H9 (cell line): Measurements from ENCODE around the gene CCSER2. TPM values are rescaled to one million over a fixed set of nuclear protein-coding genes. Genes with fewer than 3 reads are reported as not detected.

Source experiments
- DNase-seq: peaks from one replicate; pipeline ENCODE4 v3.0.0-alpha.2; 2017
- H2AFZ ChIP-seq: one replicate; pipeline ENCODE4 v1.6.1; 2013; ENCODE audit warnings: mild to moderate bottlenecking, low read length, control low read depth, moderate library complexity
- H2AK5ac ChIP-seq: 2 replicates; pipeline ENCODE4 v1.6.1; 2013; ENCODE audit warnings: low read length, control low read depth, mixed read lengths; ENCODE audit not compliant: insufficient read length
- H2BK120ac ChIP-seq: one replicate; pipeline ENCODE4 v1.6.1; 2013; ENCODE audit warnings: low read depth, mild to moderate bottlenecking, low read length, control low read depth, inconsistent platforms; ENCODE audit not compliant: poor library complexity, severe bottlenecking
- H2BK12ac ChIP-seq: 2 replicates; pipeline ENCODE4 v1.6.1; 2013; ENCODE audit warnings: low read length, control low read depth, mixed read lengths, low read depth; ENCODE audit not compliant: insufficient read length
- H2BK15ac ChIP-seq: 2 replicates; pipeline ENCODE4 v1.6.1; 2013; ENCODE audit warnings: low read depth, low read length, control low read depth
- H2BK20ac ChIP-seq: one replicate; pipeline ENCODE4 v1.6.1; 2013; ENCODE audit warnings: low read depth, mild to moderate bottlenecking, low read length, control low read depth, inconsistent platforms; ENCODE audit not compliant: poor library complexity, severe bottlenecking
- H2BK5ac ChIP-seq: 2 replicates; pipeline ENCODE4 v1.6.1; 2013; ENCODE audit warnings: low read length, control low read depth, mixed read lengths; ENCODE audit not compliant: insufficient read length
- H3K14ac ChIP-seq: 2 replicates; pipeline ENCODE4 v1.6.1; 2013; ENCODE audit warnings: low read length, control low read depth; ENCODE audit not compliant: insufficient read depth
- H3K18ac ChIP-seq: 2 replicates; pipeline ENCODE4 v1.6.1; 2013; ENCODE audit warnings: low read depth, mild to moderate bottlenecking, mixed read lengths, low read length, control low read depth; ENCODE audit not compliant: insufficient read length
- H3K23ac ChIP-seq: 2 replicates; pipeline ENCODE4 v1.6.1; 2013; ENCODE audit warnings: low read length, control low read depth, mixed read lengths, low read depth; ENCODE audit not compliant: insufficient read length
- H3K23me2 ChIP-seq: 2 replicates; pipeline ENCODE4 v1.6.1; 2013; ENCODE audit warnings: low read depth, mild to moderate bottlenecking, mixed read lengths, low read length, control low read depth; ENCODE audit not compliant: insufficient read length, poor library complexity, severe bottlenecking
- H3K27ac ChIP-seq: 2 replicates; pipeline ENCODE4 v1.5.1; 2013; ENCODE audit warnings: low read length, control low read depth, mixed read lengths, low read depth; ENCODE audit not compliant: insufficient read length
- H3K27me3 ChIP-seq: 2 replicates; pipeline ENCODE4 v1.6.1; 2013; ENCODE audit warnings: low read length, control low read depth, inconsistent platforms; ENCODE audit not compliant: insufficient read depth
- H3K4ac ChIP-seq: 2 replicates; pipeline ENCODE4 v1.6.1; 2013; ENCODE audit warnings: low read depth, mild to moderate bottlenecking, control low read depth, inconsistent platforms, low read length, moderate library complexity
- H3K4me1 ChIP-seq: 2 replicates; pipeline ENCODE4 v1.6.1; 2013; ENCODE audit warnings: low read length, control low read depth, inconsistent platforms; ENCODE audit not compliant: insufficient read depth
- H3K4me2 ChIP-seq: 2 replicates; pipeline ENCODE4 v1.6.1; 2013; ENCODE audit warnings: low read length, control low read depth, mixed read lengths; ENCODE audit not compliant: insufficient read length, insufficient read depth
- H3K56ac ChIP-seq: 2 replicates; pipeline ENCODE4 v1.6.1; 2013; ENCODE audit warnings: low read depth, mild to moderate bottlenecking, mixed read lengths, low read length, control low read depth; ENCODE audit not compliant: insufficient read length
- H3K79me1 ChIP-seq: 2 replicates; pipeline ENCODE4 v1.6.1; 2013; ENCODE audit warnings: low read depth, mild to moderate bottlenecking, moderate library complexity, low read length, control low read depth, inconsistent platforms; ENCODE audit not compliant: insufficient read depth, poor library complexity, severe bottlenecking
- H3K79me2 ChIP-seq: 2 replicates; pipeline ENCODE4 v1.6.1; 2013; ENCODE audit warnings: low read length, control low read depth, inconsistent platforms; ENCODE audit not compliant: insufficient read depth
- H3K9ac ChIP-seq: 2 replicates; pipeline ENCODE4 v1.6.1; 2013; ENCODE audit warnings: low read length, control low read depth, mixed read lengths; ENCODE audit not compliant: insufficient read length; ENCODE audit errors: extremely low read depth
- H3K9me3 ChIP-seq: one replicate; pipeline ENCODE4 v1.6.1; 2013; ENCODE audit warnings: low read depth, low read length, inconsistent platforms; ENCODE audit not compliant: control insufficient read depth
- H3T11ph ChIP-seq: one replicate; pipeline ENCODE4 v1.6.1; 2013; ENCODE audit warnings: mild to moderate bottlenecking, low read length, control low read depth, inconsistent platforms
- H4K20me1 ChIP-seq: one replicate; pipeline ENCODE4 v1.6.1; 2013; ENCODE audit not compliant: control insufficient read depth, insufficient read length, insufficient read depth
- H4K5ac ChIP-seq: 2 replicates; pipeline ENCODE4 v1.6.1; 2013; ENCODE audit warnings: low read depth, mild to moderate bottlenecking, mixed read lengths, low read length, control low read depth; ENCODE audit not compliant: insufficient read length
- H4K8ac ChIP-seq: replicated peaks from 2 replicates; pipeline ENCODE4 v1.6.1; 2013; ENCODE audit warnings: low read length, control low read depth, mixed read lengths, low read depth; ENCODE audit not compliant: insufficient read length
- H4K91ac ChIP-seq: 2 replicates; pipeline ENCODE4 v1.6.1; 2013; ENCODE audit warnings: low read depth, mild to moderate bottlenecking, moderate library complexity, mixed read lengths, low read length, control low read depth; ENCODE audit not compliant: insufficient read length
- H3K27ac Mint-ChIP-seq, 3 experiments: 2 replicates in 2 of 3; 3 replicates in 1 of 3; pipeline ENCODE4 v1.8.0; 2020 to 2021; ENCODE audit warnings: mixed read lengths in 3 of 3, mild to moderate bottlenecking in 1 of 3, moderate library complexity in 1 of 3
- H3K27me3 Mint-ChIP-seq: 2 replicates; pipeline ENCODE4 v1.8.0; 2021; ENCODE audit warnings: low read depth, mild to moderate bottlenecking, moderate library complexity, mixed read lengths
- H3K36me3 Mint-ChIP-seq, 3 experiments: 2 replicates in 2 of 3; 3 replicates in 1 of 3; pipeline ENCODE4 v1.8.0; 2020 to 2021; ENCODE audit warnings: low read depth in 3 of 3, mixed read lengths in 3 of 3; ENCODE audit not compliant: insufficient read depth in 1 of 3
- H3K4me1 Mint-ChIP-seq, 2 experiments: 2 replicates each; pipeline ENCODE4 v1.8.0; 2020; ENCODE audit warnings: mixed read lengths in 2 of 2
- H3K4me3 Mint-ChIP-seq, 2 experiments: 2 replicates in 1 of 2; 3 replicates in 1 of 2; pipeline ENCODE4 v1.8.0; 2020 to 2021; ENCODE audit warnings: mild to moderate bottlenecking in 2 of 2, mixed read lengths in 2 of 2, moderate library complexity in 1 of 2
- H3K9me3 Mint-ChIP-seq, 2 experiments: 2 replicates in 1 of 2; 3 replicates in 1 of 2; pipeline ENCODE4 v1.8.0; 2020; ENCODE audit warnings: mild to moderate bottlenecking in 2 of 2, mixed read lengths in 2 of 2, moderate library complexity in 1 of 2
- WGBS: extraction: QIAGEN DNeasy Blood & Tissue Kit; methylation state at CpG from one replicate; pipeline ENCODE4 v1.1.7; 2013; ENCODE audit warnings: missing lambda C conversion rate, low lambda C conversion rate, mixed read lengths; ENCODE audit not compliant: insufficient read length; ENCODE audit errors: extremely low coverage; 5-methylcytosine and 5-hydroxymethylcytosine counted together
- total RNA-seq: library from RNA; stranded (reverse); gene quantifications from 2 replicates; pipeline ENCODE4 v1.2.1, GENCODE V29; 2021
- TF ChIP-seq, protein P1 (sequence below): fragments of 200-600 bp; sonication (generic); conservative IDR thresholded peaks from 3 replicates; pipeline ENCODE4 v1.8.0; 2021; ENCODE audit warnings: antibody characterized with exemption, mild to moderate bottlenecking

CCSER2 gene
- total RNA-seq, 1 experiment from 2014 or later, result 22.2 TPM

DNA sequence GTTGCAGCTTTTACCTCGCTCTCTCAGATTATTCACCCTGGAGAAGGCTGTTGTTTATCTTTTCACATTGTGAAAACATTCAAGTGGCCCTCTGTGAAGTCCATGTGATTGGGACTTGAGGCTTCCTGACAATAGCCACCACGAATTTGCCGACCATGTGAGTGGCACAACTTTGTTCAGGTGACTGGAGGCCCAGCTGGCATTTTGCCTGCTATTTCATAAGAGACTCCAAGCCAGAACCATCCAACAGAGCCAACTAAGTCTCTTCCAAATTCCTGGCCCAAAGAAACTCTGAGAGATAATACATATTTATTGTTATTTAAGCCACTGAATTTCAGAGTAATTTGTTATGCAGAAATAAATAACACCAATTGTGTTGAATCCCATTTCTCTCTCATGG lies 38.2 kb upstream of the CCSER2 start:
- no peaks in the 10 kb centered on the region for H3K23me2 ChIP-seq
- no peaks in the 10 kb centered on the region for H3K79me1 ChIP-seq
- Mint-ChIP-seq H3K36me3 (no peaks in the 10 kb centered on the region), H3K4me1 (0 out of 4 replicates have a peak, but pooled peaks cover 0 to 2% of the 10 kb centered on the region in 2 experiments), H3K27ac (no peak overlapping the region), H3K4me3 (no peak overlapping the region), H3K9me3 (no peaks in the 10 kb centered on the region), H3K27me3 (no peaks in the 10 kb centered on the region)
- no peaks in the 10 kb centered on the region for H3K9me3 ChIP-seq
- no peaks in the 10 kb centered on the region for H3K27me3 ChIP-seq
- no peak for DNase-seq
- H3K14ac ChIP-seq, result no peak overlapping the region
- H3K4me2 ChIP-seq, result no peak overlapping the region
- no peak overlapping the region for H2BK12ac ChIP-seq
- no peak overlapping the region for H3K18ac ChIP-seq
- TF ChIP-seq, protein P1, sequence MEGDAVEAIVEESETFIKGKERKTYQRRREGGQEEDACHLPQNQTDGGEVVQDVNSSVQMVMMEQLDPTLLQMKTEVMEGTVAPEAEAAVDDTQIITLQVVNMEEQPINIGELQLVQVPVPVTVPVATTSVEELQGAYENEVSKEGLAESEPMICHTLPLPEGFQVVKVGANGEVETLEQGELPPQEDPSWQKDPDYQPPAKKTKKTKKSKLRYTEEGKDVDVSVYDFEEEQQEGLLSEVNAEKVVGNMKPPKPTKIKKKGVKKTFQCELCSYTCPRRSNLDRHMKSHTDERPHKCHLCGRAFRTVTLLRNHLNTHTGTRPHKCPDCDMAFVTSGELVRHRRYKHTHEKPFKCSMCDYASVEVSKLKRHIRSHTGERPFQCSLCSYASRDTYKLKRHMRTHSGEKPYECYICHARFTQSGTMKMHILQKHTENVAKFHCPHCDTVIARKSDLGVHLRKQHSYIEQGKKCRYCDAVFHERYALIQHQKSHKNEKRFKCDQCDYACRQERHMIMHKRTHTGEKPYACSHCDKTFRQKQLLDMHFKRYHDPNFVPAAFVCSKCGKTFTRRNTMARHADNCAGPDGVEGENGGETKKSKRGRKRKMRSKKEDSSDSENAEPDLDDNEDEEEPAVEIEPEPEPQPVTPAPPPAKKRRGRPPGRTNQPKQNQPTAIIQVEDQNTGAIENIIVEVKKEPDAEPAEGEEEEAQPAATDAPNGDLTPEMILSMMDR, result no peak
- no peak overlapping the region for H3K4ac ChIP-seq
- H4K5ac ChIP-seq, result no peak overlapping the region
- no peak overlapping the region for H3K23ac ChIP-seq
- H3K56ac ChIP-seq, result no peak overlapping the region
- H3K9ac ChIP-seq, result no peak overlapping the region
- H2AK5ac ChIP-seq, result no peak overlapping the region
- no peak overlapping the region for H2BK15ac ChIP-seq
- H4K8ac ChIP-seq, result no peak overlapping the region
- no CpG with 5 or more reads among the region's 3 CpGs for WGBS
- H3T11ph ChIP-seq, result no peak overlapping the region
- H2AFZ ChIP-seq, result no peak overlapping the region
- H3K4me1 ChIP-seq, result no peaks in the 10 kb centered on the region
- no peak overlapping the region for H2BK120ac ChIP-seq
- H4K91ac ChIP-seq, result no peak overlapping the region
- H2BK20ac ChIP-seq, result no peak overlapping the region
- no peak overlapping the region for H2BK5ac ChIP-seq
- no peaks in the 10 kb centered on the region for H3K79me2 ChIP-seq
- no peaks in the 10 kb centered on the region for H4K20me1 ChIP-seq
- no peak overlapping the region for H3K27ac ChIP-seq
